PC-9 (cell line): ENCODE results near the gene P2RX7. TPM values are rescaled to one million over a fixed set of nuclear protein-coding genes. Genes with fewer than 3 reads are reported as not detected.

Experiments
- BruUV-seq: library from RNA; stranded (reverse); fragments of 400-500 nt; replicated peaks from 2 replicates; lab custom pipeline; 2021; lab: Mats Ljungman, UMichigan
- CTCF ChIA-PET: fragments of 300-600 bp; sonication (Branson Sonifier 250); formaldehyde crosslinking; loops from one replicate; lab custom pipeline; 2022; ENCODE audit warnings: antibody characterized with exemption; lab: Charles Lee
- POLR2A ChIA-PET: fragments of 300-600 bp; sonication (Branson Sonifier 250); formaldehyde crosslinking; loops from one replicate; lab custom pipeline; 2022; ENCODE audit warnings: antibody characterized with exemption; ENCODE audit not compliant: unreplicated experiment; lab: Charles Lee
- DNase-seq, 2 experiments: peaks; one replicate each; pipeline versions ENCODE4 v3.0.0 to v3.0.0-alpha.2; 2015 to 2022; ENCODE audit warnings: mixed read lengths in 1 of 2
- H2AFZ ChIP-seq: fragments of 200-600 bp; sonication (generic); 2 replicates; pipeline ENCODE4 v1.8.1; 2017; ENCODE audit warnings: antibody characterized with exemption
- H3F3A ChIP-seq: fragments of 200-600 bp; sonication (generic); 2 replicates; pipeline ENCODE4 v1.8.1; 2017; ENCODE audit warnings: antibody characterized with exemption, mild to moderate bottlenecking, low read depth; ENCODE audit not compliant: insufficient read depth
- H3K27ac ChIP-seq: fragments of 200-600 bp; sonication (generic); 2 replicates; pipeline ENCODE4 v1.6.1; 2016; ENCODE audit warnings: mixed run types
- H3K27me3 ChIP-seq: fragments of 200-600 bp; sonication (generic); 2 replicates; pipeline ENCODE4 v1.6.1; 2016; ENCODE audit warnings: low read depth, mixed run types; ENCODE audit not compliant: insufficient read depth
- H3K36me3 ChIP-seq: fragments of 200-600 bp; sonication (generic); 2 replicates; pipeline ENCODE4 v1.6.1; 2016; ENCODE audit warnings: low read depth, mixed run types
- H3K4me1 ChIP-seq: fragments of 200-600 bp; sonication (generic); replicated peaks from 2 replicates; pipeline ENCODE4 v1.6.1; 2016; ENCODE audit warnings: mixed run types; ENCODE audit not compliant: insufficient read depth
- H3K4me2 ChIP-seq: fragments of 200-600 bp; sonication (generic); 2 replicates; pipeline ENCODE4 v1.6.1; 2017; ENCODE audit warnings: mixed run types
- H3K4me3 ChIP-seq: fragments of 200-600 bp; sonication (generic); 2 replicates; pipeline ENCODE4 v1.6.1; 2016; ENCODE audit warnings: mixed run types
- H3K79me2 ChIP-seq: fragments of 200-600 bp; sonication (generic); 2 replicates; pipeline ENCODE4 v1.6.1; 2017; ENCODE audit warnings: low read depth, mixed run types
- H3K9me2 ChIP-seq: fragments of 200-600 bp; sonication (generic); 2 replicates; pipeline ENCODE4 v1.8.1; 2017; ENCODE audit warnings: mild to moderate bottlenecking; ENCODE audit not compliant: insufficient read depth
- H3K9me3 ChIP-seq: fragments of 200-600 bp; sonication (generic); 2 replicates; pipeline ENCODE4 v1.8.1; 2016; ENCODE audit warnings: low read depth; ENCODE audit not compliant: insufficient read depth
- H4K20me1 ChIP-seq: fragments of 200-600 bp; sonication (generic); 2 replicates; pipeline ENCODE4 v1.8.1; 2017; ENCODE audit not compliant: insufficient read depth
- CTCF ChIP-seq: fragments of 200-600 bp; sonication (generic); conservative IDR thresholded peaks from 2 replicates; pipeline ENCODE4 v1.6.1; 2017; ENCODE audit warnings: mixed run types, antibody characterized with exemption, mild to moderate bottlenecking, moderate library complexity
- EZH2 ChIP-seq: fragments of 200-600 bp; sonication (generic); IDR thresholded peaks from 2 replicates; pipeline ENCODE4 v1.8.0; 2017; ENCODE audit warnings: antibody characterized with exemption, low read depth
- intact Hi-C: fragments of 100-400 bp; cut with micrococcal nuclease; formaldehyde crosslinking; loops from one replicate; pipeline ENCODE4 v1.10.0; 2022; ENCODE audit not compliant: unreplicated experiment
- total RNA-seq: library from RNA; stranded (reverse); gene quantifications from 2 replicates; pipeline ENCODE4 v1.2.3, GENCODE V29; 2021

The P2RX7 gene
- total RNA-seq, 1 experiment from 2014 or later: 3.2 TPM

GRCh38 chr12:121236776-121237175 is 104.1 kb downstream of the P2RX7 start:
- no peaks in the 10 kb centered on the region for H3K36me3 ChIP-seq
- POLR2A ChIA-PET: no interaction called here
- intact Hi-C loops: no loop called here
- no peaks in the 10 kb centered on the region for H4K20me1 ChIP-seq
- BruUV-seq: no TSS peak
- no peaks in the 10 kb centered on the region for H3K27me3 ChIP-seq
- TF ChIP-seq CTCF (no peak), EZH2 (no peak)
- H3K9me3 ChIP-seq: no peaks in the 10 kb centered on the region
- H3K4me1 ChIP-seq: no peaks in the 10 kb centered on the region
- CTCF ChIA-PET: no interaction called here
- no peaks in the 10 kb centered on the region for H3K79me2 ChIP-seq
- peaks cover 8% of the 10 kb centered on the region for H3F3A ChIP-seq
- no peak for DNase-seq
- no peak overlapping the region for H3K27ac ChIP-seq
- no peak overlapping the region for H2AFZ ChIP-seq
- H3K4me2 ChIP-seq: no peak overlapping the region
- H3K4me3 ChIP-seq: no peak overlapping the region
- H3K9me2 ChIP-seq: no peaks in the 10 kb centered on the region

GRCh38 chr12:121237415-121237814 is 104.7 kb downstream of the P2RX7 start:
- Histone ChIP-seq H3K9me3 (no peaks in the 10 kb centered on the region), H3K4me3 (no peak overlapping the region), H3K9me2 (no peaks in the 10 kb centered on the region), H2AFZ (no peak overlapping the region), H3K27me3 (no peaks in the 10 kb centered on the region), H3K4me1 (no peaks in the 10 kb centered on the region), H4K20me1 (no peaks in the 10 kb centered on the region), H3K27ac (no peak overlapping the region), H3F3A (peaks cover 8% of the 10 kb centered on the region), H3K79me2 (no peaks in the 10 kb centered on the region), H3K36me3 (no peaks in the 10 kb centered on the region), H3K4me2 (no peak overlapping the region)
- ChIA-PET CTCF (no interaction called here), POLR2A (no interaction called here)
- intact Hi-C loops: no loop called here
- no peak for DNase-seq
- BruUV-seq: no TSS peak
- TF ChIP-seq CTCF (no peak), EZH2 (no peak)

Other genes starting within 250 kb of the P2RX7 start
- gene SPPL3, start 228.5 kb upstream of the P2RX7 start, total RNA-seq: 27.1 and 44.7 TPM in 2 replicates
- not detected in 2 replicates for gene HNF1A, start 154.3 kb upstream of the P2RX7 start, total RNA-seq
- 14.7 and 14.8 TPM in 2 replicates for gene C12orf43, start 116.4 kb upstream of the P2RX7 start, total RNA-seq
- 1.7 and 2.7 TPM in 2 replicates for gene OASL, start 93.6 kb upstream of the P2RX7 start, total RNA-seq
- gene P2RX4, start 77.3 kb downstream of the P2RX7 start, total RNA-seq: 21.0 and 28.1 TPM in 2 replicates
- gene CAMKK2, start 163.8 kb downstream of the P2RX7 start, total RNA-seq: 26.7 and 37.6 TPM in 2 replicates
- 93.6 and 101 TPM in 2 replicates for gene ANAPC5, start 219.5 kb downstream of the P2RX7 start, total RNA-seq